ENCODE data around the gene NCAN.

Gene NCAN

GRCh38 chr19:19226204-19226603, 14.4 kb downstream of the NCAN start:
- TF ChIP-seq MYC (IDR thresholded peaks at IDR 0.05; ENCODE audit: low read depth, low read length) (no peak), POLR2A (IDR thresholded peaks at IDR 0.05; ENCODE audit: extremely low read depth, insufficient read length) (no peak), CTCF (IDR thresholded peaks at IDR 0.05; ENCODE audit: low read depth, low read length) (no peak), MAX (IDR thresholded peaks at IDR 0.05; ENCODE audit: low read depth, low read length) (no peak)
- no peak for DNase-seq (ENCODE audit: low read depth)
- H3K4me3 ChIP-seq (ENCODE audit: low read depth, low read length) = no peak overlapping the region

GRCh38 chr19:19226663-19227062, 14.9 kb downstream of the NCAN start:
- no peak for DNase-seq (ENCODE audit: low read depth)
- no peak overlapping the region for H3K4me3 ChIP-seq (ENCODE audit: low read depth, low read length)
- TF ChIP-seq MAX (IDR thresholded peaks at IDR 0.05; ENCODE audit: low read depth, low read length) (no peak), POLR2A (IDR thresholded peaks at IDR 0.05; ENCODE audit: extremely low read depth, insufficient read length) (no peak), CTCF (IDR thresholded peaks at IDR 0.05; ENCODE audit: low read depth, low read length) (no peak), MYC (IDR thresholded peaks at IDR 0.05; ENCODE audit: low read depth, low read length) (no peak)

- H3K4me3 ChIP-seq (ENCODE audit: low read depth, low read length) = no peak overlapping the region
- TF ChIP-seq MYC (IDR thresholded peaks at IDR 0.05; ENCODE audit: low read depth, low read length) = no peak
- TF ChIP-seq CTCF (IDR thresholded peaks at IDR 0.05; ENCODE audit: low read depth, low read length) = no peak
- no peak for TF ChIP-seq POLR2A (IDR thresholded peaks at IDR 0.05; ENCODE audit: extremely low read depth, insufficient read length)
- TF ChIP-seq MAX (IDR thresholded peaks at IDR 0.05; ENCODE audit: low read depth, low read length) = no peak
- no peak for DNase-seq (ENCODE audit: low read depth)
Observed at GRCh38 chr19:19227217-19227616, 15.5 kb downstream of the NCAN start.

GRCh38 chr19:19229701-19230100, 17.9 kb downstream of the NCAN start:
- TF ChIP-seq MAX (IDR thresholded peaks at IDR 0.05; ENCODE audit: low read depth, low read length) = no peak
- TF ChIP-seq CTCF (IDR thresholded peaks at IDR 0.05; ENCODE audit: low read depth, low read length) = no peak
- DNase-seq (ENCODE audit: low read depth) = no peak
- no peak overlapping the region for H3K4me3 ChIP-seq (ENCODE audit: low read depth, low read length)

GRCh38 chr19:19230999-19231398, 19.2 kb downstream of the NCAN start:
- no peak for DNase-seq (ENCODE audit: low read depth)
- H3K4me3 ChIP-seq (ENCODE audit: low read depth, low read length) = no peak overlapping the region
- TF ChIP-seq MAX (IDR thresholded peaks at IDR 0.05; ENCODE audit: low read depth, low read length) = no peak
- TF ChIP-seq CTCF (IDR thresholded peaks at IDR 0.05; ENCODE audit: low read depth, low read length) = no peak
- no peak for TF ChIP-seq POLR2A (IDR thresholded peaks at IDR 0.05; ENCODE audit: extremely low read depth, insufficient read length)
- TF ChIP-seq MYC (IDR thresholded peaks at IDR 0.05; ENCODE audit: low read depth, low read length) = no peak

GRCh38 chr19:19232261-19232721, 20.5 kb downstream of the NCAN start:
- no peak overlapping the region for H3K4me3 ChIP-seq (ENCODE audit: low read depth, low read length)
- TF ChIP-seq MAX (IDR thresholded peaks at IDR 0.05; ENCODE audit: low read depth, low read length) (no peak), CTCF (IDR thresholded peaks at IDR 0.05; ENCODE audit: low read depth, low read length) (no peak), MYC (IDR thresholded peaks at IDR 0.05; ENCODE audit: low read depth, low read length) (no peak), POLR2A (IDR thresholded peaks at IDR 0.05; ENCODE audit: extremely low read depth, insufficient read length) (no peak)
- DNase-seq (ENCODE audit: low read depth) = no peak

Measured in NB4 (cell line).